Forelimb muscle (tissue), 1 donor: ENCODE measurements around the gene UBB. TPM values are rescaled to one million over a fixed set of nuclear protein-coding genes. Genes with fewer than 3 reads are reported as not detected.

Experiments
- DNase-seq: peaks from one replicate; pipeline ENCODE4 v3.0.0-alpha.2; 2013; ENCODE audit warnings: low read depth
- polyA plus RNA-seq: library from polyadenylated mRNA; unstranded; fragments of 120-200 nt; gene quantifications from one replicate; pipeline ENCODE4 v1.2.1, GENCODE V29; 2013; ENCODE audit not compliant: insufficient read length

Gene UBB
- polyA plus RNA-seq, 1 donor, result 1,502 TPM

GRCh38 chr17:16417896-16418684 is 37.2 kb downstream of the UBB start:
- no peak for DNase-seq

DNA sequence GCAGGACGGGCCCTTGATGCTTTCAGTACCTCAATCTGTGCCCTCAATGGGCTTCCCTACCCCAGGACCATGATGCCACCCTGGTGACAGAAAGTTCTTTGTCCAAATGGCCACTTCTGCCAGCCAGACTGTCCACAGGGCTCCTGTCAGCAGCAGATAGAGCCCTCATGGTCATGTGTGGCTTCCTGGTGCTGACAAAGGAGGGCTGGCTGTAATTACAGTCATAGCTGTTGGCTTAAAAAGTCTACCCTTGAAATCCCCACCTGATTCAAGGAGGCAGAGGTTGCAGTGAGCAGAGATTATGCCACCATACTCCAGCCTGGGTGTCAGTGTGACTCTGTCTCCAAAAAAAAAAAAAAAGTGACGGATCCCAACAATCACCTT is 37.8 kb downstream of the UBB start:
- no peak for DNase-seq

DNA sequence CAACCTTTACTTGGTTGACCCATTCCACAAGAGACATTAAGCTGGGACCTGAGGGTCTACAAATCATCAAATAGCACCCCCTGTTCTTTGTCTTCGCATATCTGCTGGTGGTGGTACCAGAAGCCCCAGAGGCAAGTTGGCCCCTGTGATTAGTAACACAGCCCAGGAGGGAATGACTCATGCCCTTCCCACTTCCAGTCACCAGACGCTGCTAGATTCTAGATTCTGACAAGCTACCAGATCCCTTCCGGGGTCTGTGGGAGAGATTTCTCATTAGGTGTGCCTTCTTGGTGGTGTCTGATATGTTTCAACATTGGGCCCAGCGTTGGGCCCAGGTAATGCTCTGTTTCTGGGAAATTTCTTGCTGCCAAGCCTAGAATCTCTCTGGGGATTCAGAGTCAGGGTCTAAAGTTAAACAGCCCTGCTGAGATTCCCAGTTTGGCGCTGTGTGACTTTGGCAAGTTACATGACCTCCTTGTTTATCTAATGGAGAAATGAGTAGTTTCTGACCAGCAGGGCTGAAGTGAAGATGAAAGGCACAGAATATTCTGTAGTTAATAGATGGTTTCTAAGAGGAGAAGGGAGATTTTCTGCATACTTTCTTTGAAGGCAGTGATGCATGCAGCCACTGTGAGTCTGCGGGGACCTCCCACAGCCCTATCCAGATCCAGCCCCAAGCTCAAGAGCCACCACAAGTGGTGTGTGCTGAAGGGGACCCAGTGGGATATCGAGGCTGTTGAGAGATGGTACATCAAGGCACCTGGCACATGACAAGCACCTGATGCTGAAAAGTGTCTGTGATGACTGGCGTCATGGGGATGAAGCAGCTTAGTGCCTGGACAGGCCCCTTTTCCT is 38.4 kb downstream of the UBB start:
- DNase-seq, result no peak

DNA sequence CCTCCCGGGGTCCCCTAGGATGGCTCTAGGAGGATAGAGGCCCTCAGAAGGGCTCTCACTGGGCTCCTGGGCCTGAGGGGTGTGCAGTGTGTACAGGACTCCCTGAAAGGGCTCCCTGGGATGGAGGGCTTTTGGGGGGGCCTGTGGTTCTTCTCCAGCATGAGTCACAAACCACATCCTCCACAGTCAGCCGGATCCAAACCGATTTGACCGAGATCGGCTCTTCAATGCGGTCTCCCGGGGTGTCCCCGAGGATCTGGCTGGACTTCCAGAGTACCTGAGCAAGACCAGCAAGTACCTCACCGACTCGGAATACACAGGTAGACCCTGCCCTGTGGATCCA is 39.0 kb downstream of the UBB start:
- no peak for DNase-seq

- no peak for DNase-seq
Measured at GRCh38 chr17:16422416-16422815, 41.5 kb downstream of the UBB start.

DNA sequence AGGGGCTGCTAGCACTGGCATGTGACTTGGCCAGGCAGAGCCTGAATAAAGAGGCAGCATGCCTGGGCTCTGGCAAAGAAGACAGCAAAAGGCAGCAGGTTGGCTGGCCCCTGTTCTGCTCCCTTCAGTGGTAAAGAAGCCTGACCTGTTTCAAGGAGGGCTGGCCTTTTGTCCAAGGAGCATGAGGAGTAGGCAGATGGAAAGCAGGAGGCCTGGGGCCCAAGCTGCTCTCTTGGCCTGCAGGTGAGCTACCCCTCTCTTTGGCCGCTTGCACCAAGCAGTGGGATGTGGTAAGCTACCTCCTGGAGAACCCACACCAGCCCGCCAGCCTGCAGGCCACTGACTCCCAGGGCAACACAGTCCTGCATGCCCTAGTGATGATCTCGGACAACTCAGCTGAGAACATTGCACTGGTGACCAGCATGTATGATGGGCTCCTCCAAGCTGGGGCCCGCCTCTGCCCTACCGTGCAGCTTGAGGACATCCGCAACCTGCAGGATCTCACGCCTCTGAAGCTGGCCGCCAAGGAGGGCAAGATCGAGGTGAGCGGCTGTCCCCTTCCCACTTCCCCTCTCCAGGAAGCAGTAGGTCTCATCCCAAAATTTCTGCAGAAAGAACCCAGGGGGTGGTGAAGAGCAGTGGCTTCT is 42.5 kb downstream of the UBB start:
- DNase-seq, result no peak

GRCh38 chr17:16425202-16425601 is 44.3 kb downstream of the UBB start:
- DNase-seq, result no peak

GRCh38 chr17:16425698-16426659 is 45.1 kb downstream of the UBB start:
- DNase-seq, result no peak

GRCh38 chr17:16427020-16427419 is 46.1 kb downstream of the UBB start:
- no peak for DNase-seq

DNA sequence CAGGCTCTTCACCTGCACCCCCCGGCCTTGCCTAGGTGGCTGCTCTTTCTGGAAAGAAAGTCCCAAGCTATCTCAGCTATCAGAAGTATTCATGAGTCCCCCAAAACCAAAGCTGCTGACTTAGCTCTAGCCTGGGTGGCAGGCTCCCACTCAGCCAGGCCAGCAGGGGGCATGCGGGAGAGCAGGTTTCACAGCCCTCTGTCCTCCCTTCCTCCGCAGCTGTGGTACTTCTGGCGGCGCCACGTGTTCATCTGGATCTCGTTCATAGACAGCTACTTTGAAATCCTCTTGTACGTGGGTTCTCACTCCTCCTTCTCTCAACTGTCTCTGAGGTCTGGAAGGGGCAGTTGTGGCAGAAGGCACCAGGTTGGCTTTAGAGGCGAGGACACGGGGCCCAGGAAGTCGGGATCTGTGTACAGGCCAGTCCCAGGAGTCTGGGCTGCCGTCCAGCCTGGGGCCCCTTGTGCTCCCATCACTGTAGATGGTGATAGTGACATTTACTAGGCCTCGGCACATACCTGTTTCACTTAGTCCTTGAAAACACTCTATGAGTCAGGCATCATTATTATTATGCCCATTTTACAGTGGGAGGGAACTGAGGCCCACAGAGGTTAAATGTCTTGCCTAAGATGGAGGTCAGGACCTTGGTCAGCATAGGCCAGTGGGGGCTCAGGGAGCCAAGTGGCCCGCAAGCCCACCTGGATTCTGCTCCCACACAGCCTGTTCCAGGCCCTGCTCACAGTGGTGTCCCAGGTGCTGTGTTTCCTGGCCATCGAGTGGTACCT is 47.4 kb downstream of the UBB start:
- no peak for DNase-seq

DNA sequence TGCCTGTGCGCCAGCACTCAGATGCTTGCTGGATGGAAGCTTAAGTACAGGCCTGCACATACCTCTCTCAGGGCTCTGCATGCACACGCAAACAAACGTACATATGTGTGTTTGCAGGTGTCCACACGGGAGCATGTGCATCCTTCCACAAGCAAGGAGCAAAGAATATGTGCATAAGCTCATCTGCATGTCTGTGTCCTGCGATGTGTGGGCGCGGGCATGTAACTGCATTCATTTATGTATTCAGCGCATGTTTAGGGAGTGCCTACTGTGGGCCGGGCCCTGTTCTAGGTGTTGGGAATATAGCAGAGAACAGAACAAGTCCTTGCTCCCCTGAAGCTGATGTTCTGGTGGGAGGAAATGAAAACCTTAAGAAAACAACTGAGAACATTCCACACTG is 48.2 kb downstream of the UBB start:
- no peak for DNase-seq

GRCh38 chr17:16430650-16431049 is 49.8 kb downstream of the UBB start:
- no peak for DNase-seq

GRCh38 chr17:16432017-16432416 is 51.1 kb downstream of the UBB start:
- no peak for DNase-seq

Other genes starting within 250 kb of the UBB start
- gene NCOR1, start 165.6 kb upstream of the UBB start, polyA plus RNA-seq, result 54.2 TPM
- gene PIGL, start 163.9 kb upstream of the UBB start, polyA plus RNA-seq, result 15.2 TPM
- 40.4 TPM for gene CENPV, start 27.6 kb upstream of the UBB start, polyA plus RNA-seq
- 4.5 TPM for gene TRPV2, start 34.5 kb downstream of the UBB start, polyA plus RNA-seq
- 6.3 TPM for gene LRRC75A, start 111.1 kb downstream of the UBB start, polyA plus RNA-seq
- 5.9 TPM for gene ZNF287, start 188.1 kb downstream of the UBB start, polyA plus RNA-seq